ENCODE results near the gene KIAA0753.

KIAA0753 gene

GRCh38 chr17:6674586-6674985, 34.1 kb upstream of the KIAA0753 start:
- H3K4me1 ChIP-seq (ENCODE audit: low read length) = peaks cover 10% of the 10 kb centered on the region; the same call in 1 of the 2 replicates
- H3K9ac ChIP-seq (ENCODE audit: low read length) = no peak overlapping the region
- no peak overlapping the region for H3K4me3 ChIP-seq (ENCODE audit: low read length)
- no peaks in the 10 kb centered on the region for H4K20me1 ChIP-seq (ENCODE audit: insufficient read depth, low read length)
- no peaks in the 10 kb centered on the region for H3K9me3 ChIP-seq (replicated peaks; ENCODE audit: insufficient read depth, low read length)
- H3K27ac ChIP-seq (ENCODE audit: low read length) = no peak overlapping the region
- no peaks in the 10 kb centered on the region for H3F3A ChIP-seq (ENCODE audit: insufficient read depth, low read length)
- H3K27me3 ChIP-seq (replicated peaks; ENCODE audit: insufficient read depth, low read length) = peaks cover 30% of the 10 kb centered on the region
- DNase-seq = no peak
- TF ChIP-seq EZH2 (optimal IDR thresholded peaks at IDR 0.05; ENCODE audit: low read depth, low read length) = no peak
- no peak for TF ChIP-seq CTCF (IDR thresholded peaks at IDR 0.05; ENCODE audit: low read length)
- no peak for TF ChIP-seq EZH2phosphoT487 (IDR thresholded peaks at IDR 0.05; ENCODE audit: low read length)
- no peak overlapping the region for H2AFZ ChIP-seq (ENCODE audit: low read length)
- H3K4me2 ChIP-seq (ENCODE audit: low read depth, low read length) = no peak overlapping the region
- H3K79me2 ChIP-seq (ENCODE audit: low read length) = no peaks in the 10 kb centered on the region
- H3K36me3 ChIP-seq (replicated peaks; ENCODE audit: insufficient read depth, low read length) = no peaks in the 10 kb centered on the region
- no peaks in the 10 kb centered on the region for H3K9me2 ChIP-seq (replicated peaks; ENCODE audit: insufficient read depth, low read length)

- Histone ChIP-seq H3K27ac (ENCODE audit: low read length) (no peak overlapping the region), H3K9me2 (replicated peaks; ENCODE audit: insufficient read depth, low read length) (no peaks in the 10 kb centered on the region), H3K4me1 (ENCODE audit: low read length) (no peaks in the 10 kb centered on the region), H4K20me1 (ENCODE audit: insufficient read depth, low read length) (no peaks in the 10 kb centered on the region), H3K4me2 (ENCODE audit: low read depth, low read length) (no peak overlapping the region), H3F3A (ENCODE audit: insufficient read depth, low read length) (no peaks in the 10 kb centered on the region), H3K9me3 (replicated peaks; ENCODE audit: insufficient read depth, low read length) (no peaks in the 10 kb centered on the region), H3K9ac (ENCODE audit: low read length) (no peak overlapping the region), H3K4me3 (ENCODE audit: low read length) (no peak overlapping the region), H3K27me3 (replicated peaks; ENCODE audit: insufficient read depth, low read length) (peaks cover under 1% of the 10 kb centered on the region; the same call in 1 of the 2 replicates), H2AFZ (ENCODE audit: low read length) (no peak overlapping the region), H3K36me3 (replicated peaks; ENCODE audit: insufficient read depth, low read length) (no peaks in the 10 kb centered on the region), H3K79me2 (ENCODE audit: low read length) (no peaks in the 10 kb centered on the region)
- TF ChIP-seq EZH2 (optimal IDR thresholded peaks at IDR 0.05; ENCODE audit: low read depth, low read length) (no peak), EZH2phosphoT487 (IDR thresholded peaks at IDR 0.05; ENCODE audit: low read length) (no peak), CTCF (IDR thresholded peaks at IDR 0.05; ENCODE audit: low read length) (no peak)
- DNase-seq = no peak
These were observed 30.9 kb upstream of the KIAA0753 start for GRCh38 chr17:6671431-6671830.

- H3F3A ChIP-seq (ENCODE audit: insufficient read depth, low read length) = no peaks in the 10 kb centered on the region
- no peaks in the 10 kb centered on the region for H3K9me3 ChIP-seq (replicated peaks; ENCODE audit: insufficient read depth, low read length)
- TF ChIP-seq EZH2 (optimal IDR thresholded peaks at IDR 0.05; ENCODE audit: low read depth, low read length) = no peak
- TF ChIP-seq CTCF (IDR thresholded peaks at IDR 0.05; ENCODE audit: low read length) = no peak
- no peak for TF ChIP-seq EZH2phosphoT487 (IDR thresholded peaks at IDR 0.05; ENCODE audit: low read length)
- H3K4me1 ChIP-seq (ENCODE audit: low read length) = no peaks in the 10 kb centered on the region
- no peak for DNase-seq
- H4K20me1 ChIP-seq (ENCODE audit: insufficient read depth, low read length) = no peaks in the 10 kb centered on the region
- no peak overlapping the region for H3K4me3 ChIP-seq (ENCODE audit: low read length)
- no peaks in the 10 kb centered on the region for H3K27me3 ChIP-seq (replicated peaks; ENCODE audit: insufficient read depth, low read length)
- no peak overlapping the region for H2AFZ ChIP-seq (ENCODE audit: low read length)
- no peaks in the 10 kb centered on the region for H3K9me2 ChIP-seq (replicated peaks; ENCODE audit: insufficient read depth, low read length)
- H3K79me2 ChIP-seq (ENCODE audit: low read length) = no peaks in the 10 kb centered on the region
- no peak overlapping the region for H3K27ac ChIP-seq (ENCODE audit: low read length)
- H3K9ac ChIP-seq (ENCODE audit: low read length) = no peak overlapping the region
- H3K4me2 ChIP-seq (ENCODE audit: low read depth, low read length) = no peak overlapping the region
- no peaks in the 10 kb centered on the region for H3K36me3 ChIP-seq (replicated peaks; ENCODE audit: insufficient read depth, low read length)
These were observed 30.5 kb upstream of the KIAA0753 start for GRCh38 chr17:6670999-6671398.

Measured in MM.1S (cell line).